ENCODE results near the gene SOCS1.

SOCS1 gene

DNA sequence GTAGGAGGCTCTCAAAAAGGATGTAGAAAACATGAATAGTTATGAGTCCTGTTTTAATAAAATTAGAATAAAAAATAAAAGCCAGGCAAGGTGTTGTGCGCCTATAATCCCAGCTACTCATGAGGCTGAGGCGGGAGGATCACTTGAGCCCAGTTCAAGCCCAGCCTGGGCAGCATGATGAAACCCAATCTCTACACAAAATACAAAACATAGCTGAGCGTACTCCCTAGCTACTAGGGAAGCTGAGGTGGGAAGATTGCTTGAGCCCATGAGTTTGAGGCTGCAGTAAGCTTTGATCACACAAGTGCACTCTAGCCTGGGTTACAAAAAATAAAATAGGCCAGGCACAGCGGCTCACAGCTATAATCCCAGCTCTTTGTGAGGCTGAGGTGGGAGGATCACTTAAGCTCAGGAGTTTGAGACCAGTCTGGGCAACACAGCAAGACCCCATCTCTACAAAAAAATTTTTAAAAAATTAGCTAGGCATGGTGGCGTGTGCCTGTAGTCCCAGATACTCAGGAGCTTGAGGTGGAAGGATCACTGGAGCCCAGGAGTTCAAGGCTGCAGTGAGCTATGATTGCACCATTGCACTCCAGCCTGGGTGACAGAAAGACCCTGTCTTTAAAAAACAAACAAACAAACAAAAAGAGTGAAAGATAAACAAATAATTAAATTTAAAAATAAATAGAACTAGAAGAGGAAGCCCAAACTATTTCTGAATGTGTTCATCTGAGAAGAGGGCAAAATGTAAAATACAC is 42.3 kb upstream of the SOCS1 start:
- H3K9ac ChIP-seq (ENCODE audit: low read depth, low read length, poor library complexity, severe bottlenecking): peak overlapping the region; percentile 54
- H2AFZ ChIP-seq (ENCODE audit: low read length): peak overlapping the region; percentile 83; the same call in 1 of the 2 replicates
- H3K27me3 ChIP-seq (ENCODE audit: insufficient read depth, low read length, poor library complexity, severe bottlenecking): no peaks in the 10 kb centered on the region
- H3F3A ChIP-seq (ENCODE audit: low read depth): no peaks in the 10 kb centered on the region
- TF ChIP-seq, protein P1, sequence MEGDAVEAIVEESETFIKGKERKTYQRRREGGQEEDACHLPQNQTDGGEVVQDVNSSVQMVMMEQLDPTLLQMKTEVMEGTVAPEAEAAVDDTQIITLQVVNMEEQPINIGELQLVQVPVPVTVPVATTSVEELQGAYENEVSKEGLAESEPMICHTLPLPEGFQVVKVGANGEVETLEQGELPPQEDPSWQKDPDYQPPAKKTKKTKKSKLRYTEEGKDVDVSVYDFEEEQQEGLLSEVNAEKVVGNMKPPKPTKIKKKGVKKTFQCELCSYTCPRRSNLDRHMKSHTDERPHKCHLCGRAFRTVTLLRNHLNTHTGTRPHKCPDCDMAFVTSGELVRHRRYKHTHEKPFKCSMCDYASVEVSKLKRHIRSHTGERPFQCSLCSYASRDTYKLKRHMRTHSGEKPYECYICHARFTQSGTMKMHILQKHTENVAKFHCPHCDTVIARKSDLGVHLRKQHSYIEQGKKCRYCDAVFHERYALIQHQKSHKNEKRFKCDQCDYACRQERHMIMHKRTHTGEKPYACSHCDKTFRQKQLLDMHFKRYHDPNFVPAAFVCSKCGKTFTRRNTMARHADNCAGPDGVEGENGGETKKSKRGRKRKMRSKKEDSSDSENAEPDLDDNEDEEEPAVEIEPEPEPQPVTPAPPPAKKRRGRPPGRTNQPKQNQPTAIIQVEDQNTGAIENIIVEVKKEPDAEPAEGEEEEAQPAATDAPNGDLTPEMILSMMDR (conservative IDR thresholded peaks at IDR 0.05; ENCODE audit: low read length): no peak
- no peak for TF ChIP-seq EZH2phosphoT487 (IDR thresholded peaks at IDR 0.05; ENCODE audit: borderline replicate concordance)
- no peaks in the 10 kb centered on the region for H4K20me1 ChIP-seq (ENCODE audit: insufficient read depth, low read length, poor library complexity, severe bottlenecking)
- no peaks in the 10 kb centered on the region for H3K9me3 ChIP-seq (ENCODE audit: insufficient read depth, low read depth, low read length)
- no peaks in the 10 kb centered on the region for H3K36me3 ChIP-seq (ENCODE audit: insufficient read depth, low read length)
- H3K4me1 ChIP-seq (ENCODE audit: insufficient read depth, low read length, poor library complexity, severe bottlenecking): peaks cover 22% of the 10 kb centered on the region
- no peaks in the 10 kb centered on the region for H3K9me2 ChIP-seq (replicated peaks; ENCODE audit: low read depth, low read length)
- peak overlapping the region; percentile 40 for H3K4me3 ChIP-seq (ENCODE audit: low read length, poor library complexity, severe bottlenecking)
- H3K4me2 ChIP-seq (ENCODE audit: low read depth, low read length, poor library complexity, severe bottlenecking): peak overlapping the region; percentile 72
- no peaks in the 10 kb centered on the region for H3K79me2 ChIP-seq (ENCODE audit: insufficient read depth, low read length)

DNA sequence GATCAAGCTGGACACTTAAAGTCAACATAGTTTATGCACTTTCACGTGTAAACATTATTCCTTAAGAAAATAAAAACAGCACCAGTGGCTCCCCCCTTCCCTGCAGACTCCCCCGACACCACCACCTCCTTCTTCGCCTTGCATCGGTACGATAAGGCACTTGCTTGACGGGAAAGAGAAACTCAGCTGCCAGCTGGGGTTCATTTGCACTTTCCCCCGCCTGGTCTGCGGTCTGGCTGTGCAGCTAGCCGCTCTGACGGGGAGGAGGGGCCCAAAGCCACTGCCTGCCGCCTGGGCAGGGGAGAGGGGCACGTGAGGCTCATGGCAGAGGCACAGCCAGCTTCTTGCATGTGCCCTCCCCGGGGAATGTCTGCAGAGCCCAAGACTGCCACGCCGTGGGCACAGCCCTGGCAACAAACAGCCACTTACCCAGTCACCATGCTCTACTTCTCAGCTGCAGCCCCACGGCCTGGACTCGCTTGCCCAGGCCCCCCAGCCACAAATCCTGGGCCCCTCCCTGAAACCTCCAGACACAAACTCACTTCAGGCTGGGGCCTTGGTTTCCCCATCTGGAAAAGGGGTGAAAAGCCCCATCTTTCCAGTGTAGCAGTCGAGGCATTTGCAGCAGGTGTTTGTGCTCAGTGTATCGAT is 41.6 kb upstream of the SOCS1 start:
- Histone ChIP-seq H3K9me2 (replicated peaks; ENCODE audit: low read depth, low read length) (no peaks in the 10 kb centered on the region), H3K4me3 (ENCODE audit: low read length, poor library complexity, severe bottlenecking) (peak overlapping the region; percentile 53), H3K9ac (ENCODE audit: low read depth, low read length, poor library complexity, severe bottlenecking) (peak overlapping the region; percentile 54), H3K79me2 (ENCODE audit: insufficient read depth, low read length) (no peaks in the 10 kb centered on the region), H2AFZ (ENCODE audit: low read length) (peak overlapping the region; percentile 83), H3K4me2 (ENCODE audit: low read depth, low read length, poor library complexity, severe bottlenecking) (peak overlapping the region; percentile 72), H3K9me3 (ENCODE audit: insufficient read depth, low read depth, low read length) (no peaks in the 10 kb centered on the region), H3K36me3 (ENCODE audit: insufficient read depth, low read length) (no peaks in the 10 kb centered on the region), H4K20me1 (ENCODE audit: insufficient read depth, low read length, poor library complexity, severe bottlenecking) (no peaks in the 10 kb centered on the region), H3F3A (ENCODE audit: low read depth) (no peaks in the 10 kb centered on the region), H3K4me1 (ENCODE audit: insufficient read depth, low read length, poor library complexity, severe bottlenecking) (peaks cover 18% of the 10 kb centered on the region), H3K27me3 (ENCODE audit: insufficient read depth, low read length, poor library complexity, severe bottlenecking) (no peaks in the 10 kb centered on the region)
- no peak for TF ChIP-seq EZH2phosphoT487 (IDR thresholded peaks at IDR 0.05; ENCODE audit: borderline replicate concordance)
- TF ChIP-seq, protein P1 (conservative IDR thresholded peaks at IDR 0.05; ENCODE audit: low read length): no peak; the same call in 1 of the 2 replicates

DNA sequence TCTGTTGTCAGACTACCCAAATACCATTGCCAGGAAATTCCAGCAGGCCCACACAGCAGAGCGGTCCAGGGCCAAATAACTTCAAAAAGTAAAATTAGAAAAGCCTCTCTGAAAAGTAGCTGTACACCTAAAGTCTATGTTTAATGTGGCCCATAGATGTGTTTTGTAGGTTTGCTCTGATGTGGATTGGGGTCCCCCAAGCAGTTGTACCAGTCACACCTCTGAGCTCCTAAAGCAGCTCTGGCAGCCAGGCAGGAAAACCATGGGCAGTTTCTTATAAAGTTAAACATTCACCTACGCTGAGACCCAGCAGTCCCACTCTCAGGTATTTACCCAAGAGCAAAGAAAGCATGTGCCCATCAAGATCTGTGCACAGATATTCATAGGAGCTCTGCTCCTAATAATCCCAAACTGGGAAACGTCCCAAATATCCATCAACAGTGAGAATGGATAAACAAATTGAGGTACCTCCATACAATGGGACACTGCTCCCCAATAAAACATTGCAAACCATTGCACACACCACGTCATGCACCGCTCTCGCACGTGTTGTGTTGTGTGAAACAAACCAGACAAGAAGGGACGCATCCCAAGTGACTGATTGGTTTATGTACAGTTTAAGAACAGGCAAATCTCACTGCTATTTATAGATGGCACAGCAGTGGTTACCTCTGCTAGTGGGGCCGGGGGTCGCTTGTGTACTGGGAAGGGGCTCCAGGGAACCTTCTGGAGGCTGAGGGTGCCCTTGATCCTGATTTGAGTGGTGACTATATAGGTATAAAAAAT is 40.9 kb upstream of the SOCS1 start:
- H3K4me2 ChIP-seq (ENCODE audit: low read depth, low read length, poor library complexity, severe bottlenecking): peak overlapping the region; percentile 72
- peaks cover 18% of the 10 kb centered on the region for H3K4me1 ChIP-seq (ENCODE audit: insufficient read depth, low read length, poor library complexity, severe bottlenecking)
- H3K9me2 ChIP-seq (replicated peaks; ENCODE audit: low read depth, low read length): no peaks in the 10 kb centered on the region
- H4K20me1 ChIP-seq (ENCODE audit: insufficient read depth, low read length, poor library complexity, severe bottlenecking): no peaks in the 10 kb centered on the region
- no peaks in the 10 kb centered on the region for H3K79me2 ChIP-seq (ENCODE audit: insufficient read depth, low read length)
- peak overlapping the region; percentile 53 for H3K4me3 ChIP-seq (ENCODE audit: low read length, poor library complexity, severe bottlenecking)
- no peaks in the 10 kb centered on the region for H3K27me3 ChIP-seq (ENCODE audit: insufficient read depth, low read length, poor library complexity, severe bottlenecking)
- no peak for TF ChIP-seq EZH2phosphoT487 (IDR thresholded peaks at IDR 0.05; ENCODE audit: borderline replicate concordance)
- H3K36me3 ChIP-seq (ENCODE audit: insufficient read depth, low read length): no peaks in the 10 kb centered on the region
- no peaks in the 10 kb centered on the region for H3F3A ChIP-seq (ENCODE audit: low read depth)
- peak overlapping the region; percentile 48 for H3K9ac ChIP-seq (ENCODE audit: low read depth, low read length, poor library complexity, severe bottlenecking)
- H2AFZ ChIP-seq (ENCODE audit: low read length): no peak overlapping the region
- no peaks in the 10 kb centered on the region for H3K9me3 ChIP-seq (ENCODE audit: insufficient read depth, low read depth, low read length)

Measured in Loucy (cell line).